Activated CD4-positive, alpha-beta T cell treated with anti-CD3 and anti-CD28 coated beads for 24 hours (primary cell): Measurements from ENCODE around the gene BBOX1.
"Not testable (repeated sequence)": the region's sequence is repeated elsewhere in the genome, so short reads cannot be mapped to it uniquely, and the experiment has no call there.

ENCODE experiments used
- DNase-seq, 2 donors: peaks; one replicate each; pipeline ENCODE4 v3.0.0-alpha.2; 2020; ENCODE audit warnings: low read depth in 2 of 2

The BBOX1 gene

DNA sequence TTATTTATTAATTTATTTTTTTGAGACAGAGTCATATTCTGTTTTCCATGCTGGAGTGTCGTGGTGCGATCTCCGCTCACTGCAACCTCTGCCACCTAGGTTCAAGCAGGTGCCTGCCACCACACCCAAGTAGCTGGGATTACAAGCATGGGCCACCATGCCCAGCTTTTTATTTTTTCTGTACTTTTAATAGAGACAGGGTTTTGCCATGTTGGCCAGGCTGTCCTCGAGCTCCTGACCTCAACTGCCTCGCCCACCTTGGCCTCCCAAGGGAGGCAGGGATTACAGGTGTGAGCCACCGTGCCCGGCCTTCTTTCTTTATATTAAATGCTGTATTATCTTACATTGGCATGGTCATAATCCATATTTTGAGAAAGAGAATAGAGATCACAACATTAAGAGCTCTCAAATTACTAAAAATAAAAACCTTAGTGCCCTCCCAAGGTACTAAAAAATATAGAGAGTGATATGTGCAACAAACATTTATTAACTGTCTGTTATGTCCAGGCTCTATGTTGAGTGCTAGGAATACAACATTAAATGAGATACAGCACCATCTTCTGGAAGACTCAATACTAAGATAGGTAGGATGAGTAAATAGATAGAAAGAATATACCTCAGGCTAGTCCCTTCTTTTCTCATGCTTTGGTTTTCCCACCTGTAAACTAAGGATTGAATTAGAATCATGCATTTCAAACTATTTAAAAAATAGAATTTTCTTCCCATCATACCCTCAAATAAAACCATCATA, 84.1 kb downstream of the BBOX1 start:
- DNase-seq: no peak

DNA sequence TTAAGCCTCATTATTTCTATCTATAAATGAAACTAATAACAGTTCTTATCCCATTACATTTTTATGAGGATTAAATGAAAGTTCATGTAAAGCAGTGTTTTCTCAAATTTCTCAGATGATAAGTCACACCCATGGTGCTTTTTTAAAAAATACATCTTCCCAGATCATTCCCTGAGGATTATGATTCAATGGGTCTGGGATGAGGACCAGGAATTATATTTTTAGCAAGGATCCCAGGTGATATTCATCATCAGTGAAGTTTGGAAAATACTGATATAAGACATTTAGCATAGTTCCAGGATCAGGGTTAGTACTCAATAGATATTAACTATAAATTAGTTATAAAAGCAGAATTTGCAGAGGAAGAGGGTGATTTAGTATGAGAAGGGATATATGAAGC, 89.1 kb downstream of the BBOX1 start:
- no peak for DNase-seq

DNA sequence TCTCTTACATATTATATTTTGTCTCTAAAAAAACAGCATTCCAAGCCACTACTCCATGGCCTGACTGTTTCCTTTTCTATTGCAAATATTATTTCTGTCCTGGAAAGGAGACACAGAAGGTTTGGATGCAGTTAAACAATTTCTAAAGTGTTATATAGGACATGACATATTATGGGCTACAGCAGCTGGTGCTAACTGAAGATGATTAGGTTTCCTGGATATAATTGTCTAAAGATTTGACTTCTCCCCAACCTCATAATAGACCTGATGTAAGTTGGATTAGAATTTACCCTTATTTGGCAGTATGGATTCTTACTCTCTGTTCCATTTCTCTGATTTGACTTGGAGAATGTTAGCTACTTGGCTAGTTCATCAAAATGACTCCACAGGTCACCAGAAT, 90.2 kb downstream of the BBOX1 start:
- no peak for DNase-seq

DNA sequence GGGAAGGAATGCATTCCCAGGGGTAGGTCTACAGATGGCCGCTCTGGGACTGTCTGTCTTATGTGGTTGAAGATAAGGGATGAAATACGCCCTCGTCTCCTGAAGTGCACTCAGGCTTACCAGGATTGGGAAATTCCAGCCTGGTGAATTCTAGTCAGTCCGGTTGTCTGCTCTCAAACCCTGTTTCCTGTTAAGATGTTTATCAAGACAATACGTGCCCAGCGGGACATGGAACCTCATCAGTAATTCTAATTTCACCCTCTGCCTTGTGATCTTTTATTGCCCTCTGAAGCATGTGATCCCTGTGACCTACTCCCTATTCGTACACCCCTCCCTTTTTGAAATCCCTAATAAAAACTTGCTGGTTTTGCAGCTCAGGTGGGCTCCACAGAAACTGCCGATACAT, 95.3 kb downstream of the BBOX1 start:
- DNase-seq: not testable (repeated sequence)

DNA sequence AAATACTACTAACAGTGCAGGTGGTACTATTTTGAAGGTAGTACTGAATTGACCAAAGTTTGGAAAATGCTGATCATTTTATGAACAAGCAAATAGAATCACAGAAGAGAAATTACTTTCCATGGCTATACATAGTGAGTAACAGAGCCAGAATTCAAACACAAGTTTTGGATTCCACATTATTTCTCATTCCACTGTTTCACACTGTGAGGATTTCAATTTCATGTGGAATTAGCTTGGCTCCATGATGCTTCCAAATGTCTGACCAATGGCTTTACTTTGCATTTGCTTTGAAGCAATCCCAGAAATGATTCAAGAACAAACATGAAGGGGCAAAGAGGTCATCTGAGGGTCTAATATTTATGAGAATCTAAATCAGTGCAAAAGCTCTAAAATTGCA, 98.1 kb downstream of the BBOX1 start:
- DNase-seq: no peak

DNA sequence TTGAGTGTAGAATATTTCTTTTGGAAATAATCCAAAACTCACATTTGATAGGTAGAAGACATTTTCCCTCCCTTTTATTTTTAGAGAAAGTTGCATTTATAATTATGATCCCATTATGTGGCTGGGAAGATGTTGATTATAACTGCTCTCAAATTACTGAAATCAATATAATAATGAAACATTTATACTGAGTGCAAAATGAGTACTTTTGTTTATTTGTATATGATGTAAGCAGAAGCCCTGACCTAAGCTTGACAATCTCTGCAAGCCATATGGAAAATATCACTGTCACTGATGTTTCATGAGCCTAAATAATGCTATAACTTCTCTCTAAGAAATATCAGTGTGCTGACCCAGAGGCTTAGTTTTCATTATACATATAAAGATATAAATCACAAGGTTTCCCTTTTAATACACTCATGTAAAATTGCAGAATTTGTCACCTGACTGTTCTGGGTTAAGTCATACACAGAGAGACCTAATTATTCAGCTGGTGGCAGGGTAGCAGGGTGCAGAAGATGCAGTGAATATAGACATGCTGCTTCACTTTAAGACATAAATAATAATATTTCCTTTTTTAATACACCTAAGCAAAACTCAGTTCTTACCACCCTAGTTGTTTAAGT, 99.2 kb downstream of the BBOX1 start:
- DNase-seq: no peak

DNA sequence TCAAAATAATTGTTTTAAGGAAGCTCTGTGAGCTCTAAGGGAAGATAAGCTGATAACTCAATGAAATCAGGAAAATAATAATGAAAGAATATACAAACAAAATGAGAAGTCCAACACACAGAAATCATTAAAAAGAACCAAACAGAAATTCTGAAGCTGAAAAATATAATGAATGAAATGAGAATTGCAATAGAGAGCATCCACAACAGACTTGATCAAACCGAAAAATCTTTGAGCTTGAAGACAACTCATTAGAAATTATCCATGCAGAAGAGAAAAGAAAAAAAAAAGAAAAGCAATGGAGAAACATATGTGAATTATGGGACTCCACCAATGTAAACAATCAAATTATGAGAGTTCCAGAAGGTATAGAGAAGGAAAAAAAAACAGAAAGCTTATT, 101.0 kb downstream of the BBOX1 start:
- no peak for DNase-seq

DNA sequence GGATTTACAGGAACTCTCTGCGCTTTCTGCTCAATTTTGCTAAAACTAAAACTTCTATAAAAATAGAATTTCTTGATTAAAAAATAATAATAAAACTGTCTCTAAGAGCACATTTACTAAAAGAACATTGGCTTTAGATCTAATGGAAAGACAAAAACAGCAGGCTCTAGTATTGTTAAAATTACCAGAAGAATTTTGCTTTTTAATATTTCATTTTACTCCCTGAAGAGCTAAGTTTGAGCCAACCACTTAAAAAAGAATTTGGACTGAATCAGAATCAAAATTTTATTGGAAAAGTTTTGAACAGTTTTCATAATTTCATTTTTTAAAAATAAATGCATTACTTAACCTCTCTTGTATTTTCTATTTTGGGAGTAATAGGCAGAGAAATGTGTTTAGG, 107.3 kb downstream of the BBOX1 start:
- DNase-seq: no peak

DNA sequence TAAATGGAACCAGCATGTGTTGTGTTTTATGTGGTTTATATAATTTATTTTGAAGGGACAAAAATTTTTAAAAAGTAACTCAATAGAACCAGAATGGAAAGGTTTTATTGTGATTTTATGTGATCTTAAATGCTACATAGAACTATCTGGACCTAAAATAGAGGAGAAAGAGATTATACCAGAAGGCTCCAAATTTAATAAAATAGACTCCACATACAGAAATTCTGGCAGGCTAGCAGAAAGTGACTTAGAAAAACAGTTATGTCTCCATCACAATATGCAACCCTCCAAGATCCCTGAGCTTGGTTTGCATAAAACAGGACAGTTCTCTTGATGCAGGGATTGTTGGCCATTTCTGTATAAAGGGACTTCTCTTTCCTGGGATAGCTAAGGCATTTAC, 107.9 kb downstream of the BBOX1 start:
- no peak for DNase-seq

DNA sequence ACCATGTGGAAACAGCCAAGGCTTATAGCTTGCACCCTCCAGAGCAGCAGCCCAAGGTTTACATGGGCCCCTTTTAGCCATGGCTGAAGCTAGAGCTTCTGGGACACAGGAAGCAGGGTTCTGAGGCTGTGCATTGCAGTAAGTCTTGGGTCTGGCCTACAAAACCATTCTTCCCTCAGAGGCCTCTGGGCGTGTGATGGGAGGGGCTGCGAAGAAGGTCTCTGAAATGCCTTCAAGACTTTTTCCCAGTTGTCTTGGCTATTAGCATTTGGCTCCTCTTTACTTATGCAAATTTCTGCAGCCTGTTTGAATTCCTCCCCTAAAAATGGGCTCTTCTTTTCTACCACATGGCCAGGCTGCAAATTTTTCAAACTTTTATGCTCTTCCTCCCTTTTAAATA, 109.5 kb downstream of the BBOX1 start:
- DNase-seq: no peak

DNA sequence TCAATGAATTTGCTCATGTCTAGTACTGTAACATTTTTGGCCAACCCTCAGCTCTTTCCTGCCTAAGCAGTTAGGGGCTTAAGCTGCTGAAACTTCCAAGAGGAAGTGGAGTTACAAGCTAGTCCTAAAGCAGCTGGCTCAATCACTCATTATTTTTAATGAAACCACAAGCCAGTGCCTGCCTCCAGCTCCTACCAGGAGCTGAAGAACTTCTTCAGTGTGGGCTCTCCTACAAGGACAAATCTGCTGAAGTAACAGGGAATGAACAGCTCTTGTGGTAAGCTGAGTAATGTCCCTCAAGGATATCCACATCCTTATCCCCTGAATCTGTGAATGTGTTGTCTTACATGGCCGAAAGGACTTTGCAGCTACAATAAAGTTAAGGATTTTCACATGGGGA, 112.5 kb downstream of the BBOX1 start:
- DNase-seq: no peak

DNA sequence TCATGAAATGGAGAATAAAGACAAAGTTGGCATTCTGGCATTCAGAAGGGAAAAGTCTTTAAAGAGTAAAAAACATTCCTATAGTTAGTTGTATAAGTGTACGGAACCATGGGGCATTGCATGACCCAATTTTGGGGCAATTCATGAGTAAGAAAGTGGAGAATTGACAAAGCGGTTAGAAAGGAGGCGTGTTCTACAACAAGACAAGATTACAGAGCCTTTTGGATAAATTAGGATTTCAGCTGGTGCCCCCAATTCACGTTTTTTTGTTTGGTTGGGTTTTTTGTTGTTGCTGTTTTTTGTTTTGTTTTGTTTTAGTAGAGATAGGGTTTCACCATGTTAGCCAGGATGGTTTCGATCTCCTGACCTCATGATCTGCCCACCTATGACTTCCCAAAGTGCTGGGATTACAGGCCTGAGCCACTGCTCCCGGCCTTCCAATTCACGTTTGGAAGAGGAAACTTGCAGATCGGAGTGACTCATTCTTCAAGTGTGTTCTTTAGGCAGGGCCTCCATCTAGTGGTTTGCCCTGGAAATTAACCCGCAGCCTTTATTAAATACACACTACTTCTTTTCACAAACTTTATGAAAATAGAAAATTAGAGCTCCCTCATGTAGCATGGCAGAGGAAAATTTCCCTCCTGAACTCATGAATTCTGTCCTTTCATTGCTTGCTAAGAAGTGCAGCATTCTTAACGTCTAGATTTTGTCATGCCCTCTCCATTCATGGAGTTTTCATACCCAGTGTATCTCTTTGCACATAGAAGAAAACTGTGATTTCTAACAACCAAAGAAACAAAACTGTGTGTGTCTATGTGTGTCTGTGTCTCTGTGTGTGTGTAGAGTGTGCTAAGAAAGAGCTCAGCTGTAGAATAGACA, 118.1 kb downstream of the BBOX1 start:
- no peak for DNase-seq

DNA sequence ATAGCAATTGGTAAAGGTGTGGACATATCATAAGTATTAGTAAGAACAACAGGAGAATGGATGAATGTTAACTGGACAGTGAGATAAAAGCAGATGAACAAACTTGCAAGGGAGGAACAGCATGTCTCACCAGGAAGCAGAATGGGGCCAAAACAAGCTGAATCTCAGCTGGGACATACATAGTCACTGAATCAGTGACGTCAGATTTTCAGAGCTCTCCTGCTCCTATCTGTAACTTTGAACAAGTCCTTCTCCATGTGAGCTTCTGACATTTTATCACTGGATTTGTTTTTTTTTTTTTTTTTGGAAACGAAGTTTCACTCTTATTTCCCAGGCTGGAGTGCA, 118.7 kb downstream of the BBOX1 start:
- no peak for DNase-seq

DNA sequence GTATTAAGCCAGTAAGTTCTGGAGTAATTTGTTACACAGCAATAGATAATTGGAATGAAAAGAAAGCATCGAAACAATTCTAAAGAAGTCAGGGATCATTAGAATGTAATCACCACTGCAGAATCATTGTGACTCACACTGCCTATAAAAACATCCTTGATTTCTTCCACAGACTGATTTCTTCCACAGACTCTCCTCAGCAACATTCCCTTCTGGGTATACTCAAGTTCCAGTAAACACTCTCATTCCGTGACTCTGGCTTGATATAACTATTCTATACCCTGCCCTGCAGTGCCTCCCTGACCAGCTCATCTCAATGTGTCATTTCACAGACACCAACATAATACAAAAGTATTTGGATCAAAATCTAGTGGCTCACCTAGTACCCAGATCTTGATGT, 120.5 kb downstream of the BBOX1 start:
- no peak for DNase-seq

DNA sequence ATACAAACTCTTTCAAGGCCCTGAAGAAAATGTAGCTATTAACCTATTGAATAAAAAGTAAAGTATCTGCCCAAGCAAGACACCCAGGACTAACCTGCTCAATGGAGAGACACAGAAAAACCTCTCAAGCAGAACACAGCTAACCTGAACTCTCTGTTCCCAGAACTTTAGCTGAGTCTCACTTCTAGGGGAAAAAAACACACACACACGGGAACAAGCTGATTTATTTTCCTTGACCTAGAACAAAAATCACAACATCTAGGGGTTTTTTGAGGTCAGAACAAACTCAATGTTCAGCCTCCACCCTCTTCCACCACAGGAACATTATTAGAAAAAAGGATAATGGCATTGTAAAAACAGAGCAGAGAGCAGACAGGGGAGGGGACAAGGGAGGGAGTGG, 121.6 kb downstream of the BBOX1 start:
- no peak for DNase-seq

DNA sequence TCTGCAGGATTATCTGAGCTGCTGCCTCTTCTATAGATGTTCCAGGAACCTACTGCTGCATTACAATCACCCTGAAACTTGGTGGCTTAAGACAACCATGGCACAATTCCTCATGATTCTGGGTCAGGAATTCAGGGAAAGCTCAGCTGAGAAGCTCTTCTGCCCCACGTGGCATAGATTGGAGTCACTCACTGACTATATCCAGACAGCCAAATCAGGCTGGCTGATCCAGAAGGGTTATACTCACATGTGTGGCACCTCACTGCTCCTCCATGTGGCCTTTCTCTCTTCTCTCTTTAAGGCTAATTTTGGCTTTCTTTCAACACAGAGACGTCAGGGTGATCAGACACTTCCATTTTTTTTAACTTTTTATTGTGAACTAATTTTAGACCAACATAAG, 125.5 kb downstream of the BBOX1 start:
- no peak for DNase-seq

DNA sequence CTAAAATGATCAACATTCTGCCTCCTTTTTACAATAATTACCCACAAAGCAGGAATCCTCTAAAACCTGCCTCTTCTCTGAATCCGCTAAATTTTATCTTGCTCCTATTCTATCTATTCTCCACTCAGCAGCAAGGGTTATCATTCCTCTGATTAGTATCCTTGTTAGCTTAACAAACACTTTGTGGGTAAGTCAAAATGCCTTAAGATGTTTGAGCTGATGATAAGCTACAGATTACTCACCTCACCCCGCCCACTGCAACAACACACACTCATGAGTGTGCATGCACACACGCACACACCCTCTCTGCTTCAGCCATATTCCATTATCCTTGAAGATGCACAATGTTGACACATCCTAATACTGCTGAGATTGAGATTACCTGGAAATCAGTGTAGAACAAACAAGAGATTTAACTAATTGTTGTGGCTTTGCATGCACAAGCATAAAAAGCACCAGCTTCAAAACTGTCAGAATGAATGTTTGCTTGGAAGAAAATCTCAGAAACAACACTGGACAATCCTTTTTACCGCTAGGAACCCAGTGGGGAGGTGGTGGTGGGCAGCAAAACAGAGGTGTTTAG, 130.9 kb downstream of the BBOX1 start:
- DNase-seq: no peak

DNA sequence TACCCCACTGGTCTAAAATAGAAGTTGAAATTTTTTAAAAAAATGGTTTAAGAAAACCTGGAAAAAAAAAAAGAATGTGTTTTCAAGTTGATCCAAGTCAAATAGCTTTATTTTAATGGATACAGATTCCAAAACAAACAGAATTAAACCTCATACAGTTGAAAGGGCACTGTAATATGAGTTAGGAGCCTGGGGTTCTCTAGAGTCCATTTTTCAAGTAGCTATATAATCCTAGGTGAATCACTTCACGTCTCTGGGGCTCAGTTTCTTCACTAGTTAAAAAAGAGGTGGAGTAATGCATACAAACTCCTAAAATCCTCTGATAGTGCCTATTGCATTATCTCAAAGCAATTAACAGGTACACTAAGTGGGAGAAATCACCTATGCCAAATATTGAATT, 132.9 kb downstream of the BBOX1 start:
- no peak for DNase-seq

DNA sequence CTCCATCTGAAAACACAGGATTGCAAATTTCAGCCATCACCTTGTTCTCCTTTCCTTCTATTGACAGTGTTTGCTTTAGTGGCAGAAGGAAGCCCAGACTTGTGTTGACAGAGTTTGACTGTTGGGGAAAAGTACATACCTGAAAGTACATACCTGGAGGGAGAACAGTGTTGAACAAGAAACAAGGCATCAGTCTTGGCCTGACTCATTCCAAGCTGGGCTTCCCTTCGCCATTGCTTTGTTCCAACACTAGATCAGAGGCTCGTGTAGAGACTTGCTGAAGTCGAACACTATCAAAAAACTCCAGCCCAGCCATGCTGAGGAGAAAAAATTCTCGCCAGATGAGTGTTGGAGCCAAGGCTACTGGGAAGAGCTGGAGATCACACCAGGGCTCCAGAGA, 133.4 kb downstream of the BBOX1 start:
- DNase-seq: no peak

DNA sequence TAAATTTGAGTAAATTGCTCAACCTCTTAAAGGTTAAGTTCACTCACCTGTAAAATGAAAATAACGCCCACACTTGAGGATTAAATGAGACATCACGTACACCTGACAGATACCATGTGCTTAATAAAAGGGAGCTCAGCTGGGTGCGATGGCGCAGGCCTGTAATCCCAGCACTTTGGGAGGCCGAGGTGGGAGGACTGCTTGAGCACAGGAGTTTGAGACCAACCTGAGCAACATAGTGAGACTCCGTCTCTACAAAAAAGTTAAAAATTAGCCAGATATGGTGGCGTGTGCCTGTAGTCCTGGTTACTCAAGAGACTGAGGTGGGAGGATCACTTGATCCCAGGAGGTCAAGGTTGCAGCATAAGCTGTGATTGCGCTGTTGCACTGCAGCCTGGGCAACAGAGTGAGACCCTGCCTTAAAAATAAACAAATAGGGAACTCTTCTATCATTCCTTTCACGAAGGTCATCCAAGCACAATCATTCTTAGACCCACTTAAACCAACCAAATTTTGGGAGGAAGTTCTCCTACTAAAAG, 134.1 kb downstream of the BBOX1 start:
- no peak for DNase-seq

DNA sequence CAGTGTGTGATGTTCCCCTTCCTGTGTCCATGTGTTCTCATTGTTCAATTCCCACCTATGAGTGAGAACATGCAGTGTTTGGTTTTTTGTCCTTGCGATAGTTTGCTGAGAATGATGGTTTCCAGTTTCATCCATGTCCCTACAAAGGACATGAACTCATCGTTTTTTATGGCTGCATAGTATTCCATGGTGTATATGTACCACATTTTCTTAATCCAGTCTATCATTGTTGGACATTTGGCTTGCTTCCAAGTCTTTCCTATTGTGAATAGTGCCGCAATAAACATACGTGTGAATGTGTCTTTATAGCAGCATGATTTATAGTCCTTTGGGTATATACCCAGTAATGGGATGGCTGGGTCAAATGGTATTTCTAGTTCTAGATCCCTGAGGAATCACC, 134.9 kb downstream of the BBOX1 start:
- not testable (repeated sequence) for DNase-seq
